HG03354 (cell line): ENCODE data around the gene DENND11.

ENCODE experiments used
- ATAC-seq: cut with Tn5 transposase; IDR thresholded peaks from one replicate; pipeline ENCODE4 v1.9.1; 2021; ENCODE audit warnings: mild to moderate bottlenecking; ENCODE audit not compliant: unreplicated experiment, poor library complexity, severe bottlenecking

The DENND11 gene

DNA sequence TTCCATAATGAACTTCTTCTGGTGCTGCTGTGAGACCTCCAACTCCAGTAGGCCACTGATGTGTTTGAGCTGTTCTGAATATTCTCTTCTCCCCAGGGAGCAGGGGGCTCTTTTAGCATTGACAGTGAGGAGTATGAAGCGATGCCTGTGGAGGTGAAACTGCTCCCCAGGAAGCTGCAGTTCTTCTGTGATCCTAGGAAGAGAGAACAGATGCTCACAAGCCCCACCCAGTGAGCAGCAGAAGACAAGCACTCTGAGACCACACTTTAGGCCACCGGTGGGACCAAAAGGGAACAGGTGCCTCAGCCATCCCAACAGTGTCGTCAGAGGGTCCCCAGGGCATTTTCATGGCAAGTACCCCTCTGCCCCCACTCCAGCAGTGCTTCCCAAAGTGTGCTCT, 49.3 kb downstream of the DENND11 start:
- no peak for ATAC-seq
